PC-3 (cell line): ENCODE data around the gene CMTM8.

ENCODE experiments used
- EZH2 ChIP-seq: fragments of 300-600 bp; sonication (generic); IDR thresholded peaks from one replicate; pipeline ENCODE4 v1.6.1; 2017; ENCODE audit warnings: antibody characterized with exemption, mild to moderate bottlenecking, low read length; ENCODE audit not compliant: unreplicated experiment
- EZH2phosphoT487 ChIP-seq: fragments of 300-600 bp; sonication (generic); IDR thresholded peaks from 2 replicates; pipeline ENCODE4 v1.6.1; 2018; ENCODE audit warnings: mild to moderate bottlenecking, antibody characterized with exemption, low read length, borderline replicate concordance
- TF ChIP-seq, protein P1 (sequence below): fragments of 300-600 bp; sonication (generic); conservative IDR thresholded peaks from 2 replicates; pipeline ENCODE4 v1.5.1; 2017; ENCODE audit warnings: antibody characterized with exemption, low read depth, mild to moderate bottlenecking, low read length

DNA sequence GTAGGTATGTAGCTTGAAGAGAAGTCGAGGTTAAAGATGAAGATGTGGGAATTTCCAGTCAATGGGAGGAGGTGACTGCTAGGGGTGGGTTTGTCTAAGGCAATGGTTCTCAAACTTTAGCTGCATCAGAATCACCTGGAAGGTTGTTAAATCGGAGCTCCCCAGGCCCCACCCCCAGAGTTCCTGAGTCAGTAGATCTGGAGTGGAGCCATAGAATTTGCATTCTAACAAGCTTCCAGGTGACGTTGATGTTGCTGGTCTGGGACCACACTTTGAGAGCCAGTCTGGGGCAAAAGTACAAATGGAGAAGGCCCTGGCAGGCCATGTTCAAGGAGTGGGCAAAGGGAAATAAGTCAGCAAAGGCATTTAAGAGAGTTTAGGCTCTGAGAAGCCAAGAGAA, 69.1 kb downstream of the CMTM8 start:
- TF ChIP-seq, protein P1, sequence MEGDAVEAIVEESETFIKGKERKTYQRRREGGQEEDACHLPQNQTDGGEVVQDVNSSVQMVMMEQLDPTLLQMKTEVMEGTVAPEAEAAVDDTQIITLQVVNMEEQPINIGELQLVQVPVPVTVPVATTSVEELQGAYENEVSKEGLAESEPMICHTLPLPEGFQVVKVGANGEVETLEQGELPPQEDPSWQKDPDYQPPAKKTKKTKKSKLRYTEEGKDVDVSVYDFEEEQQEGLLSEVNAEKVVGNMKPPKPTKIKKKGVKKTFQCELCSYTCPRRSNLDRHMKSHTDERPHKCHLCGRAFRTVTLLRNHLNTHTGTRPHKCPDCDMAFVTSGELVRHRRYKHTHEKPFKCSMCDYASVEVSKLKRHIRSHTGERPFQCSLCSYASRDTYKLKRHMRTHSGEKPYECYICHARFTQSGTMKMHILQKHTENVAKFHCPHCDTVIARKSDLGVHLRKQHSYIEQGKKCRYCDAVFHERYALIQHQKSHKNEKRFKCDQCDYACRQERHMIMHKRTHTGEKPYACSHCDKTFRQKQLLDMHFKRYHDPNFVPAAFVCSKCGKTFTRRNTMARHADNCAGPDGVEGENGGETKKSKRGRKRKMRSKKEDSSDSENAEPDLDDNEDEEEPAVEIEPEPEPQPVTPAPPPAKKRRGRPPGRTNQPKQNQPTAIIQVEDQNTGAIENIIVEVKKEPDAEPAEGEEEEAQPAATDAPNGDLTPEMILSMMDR, result no peak
- TF ChIP-seq EZH2 (no peak), EZH2phosphoT487 (no peak)
